AG09309 (cell line): ENCODE measurements around the gene EMP1.

Experiments used
- DNase-seq: peaks from one replicate; pipeline ENCODE4 v3.0.0-alpha.2; 2010; ENCODE audit warnings: low read depth
- H3K4me3 ChIP-seq: 2 replicates; pipeline ENCODE4 v1.5.1; 2011; ENCODE audit warnings: mild to moderate bottlenecking, low read depth, low read length, moderate library complexity; ENCODE audit not compliant: control insufficient read depth
- CTCF ChIP-seq: IDR thresholded peaks from 2 replicates; pipeline ENCODE4 v1.5.1; 2011; ENCODE audit warnings: mild to moderate bottlenecking, low read depth, low read length, inconsistent platforms; ENCODE audit not compliant: insufficient read depth, control insufficient read depth; ENCODE audit errors: missing control alignments

Gene EMP1

DNA sequence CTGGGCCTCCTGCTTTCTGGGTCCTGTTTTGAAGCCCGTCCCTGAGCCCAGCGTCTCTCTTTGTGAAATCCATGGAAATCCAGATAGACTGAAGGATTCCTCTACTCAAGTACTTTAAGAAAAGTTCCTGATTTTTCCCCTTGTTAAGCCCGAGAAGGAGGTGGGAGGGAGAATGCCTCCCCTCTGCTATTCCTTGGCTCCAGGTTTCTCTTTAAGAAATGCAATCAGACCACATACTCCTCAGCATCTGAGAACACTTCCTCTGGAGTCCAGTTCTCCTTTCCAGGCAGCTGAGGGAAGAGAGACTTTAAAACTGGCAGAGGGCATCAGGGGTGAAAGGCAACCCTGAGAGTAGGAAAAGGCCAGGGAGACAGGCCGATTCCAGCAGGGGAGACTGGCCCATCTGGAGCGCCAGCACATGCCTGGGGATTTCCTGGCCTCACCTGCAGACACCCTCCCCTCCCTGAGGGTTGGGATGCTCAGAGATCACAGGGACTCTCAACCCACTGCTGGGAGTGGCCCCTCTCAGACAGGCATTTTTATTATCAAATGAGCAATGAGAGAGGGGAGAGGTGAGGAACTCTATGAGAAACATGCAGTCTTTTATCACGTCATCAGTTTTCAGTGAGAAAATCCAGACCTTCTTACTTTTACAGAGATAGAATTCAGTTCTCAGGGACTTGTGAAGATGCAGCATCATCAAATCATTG lies 2.0 kb upstream of the EMP1 start:
- DNase-seq: no peak
- H3K4me3 ChIP-seq: no peak overlapping the region
- TF ChIP-seq CTCF: no peak

DNA sequence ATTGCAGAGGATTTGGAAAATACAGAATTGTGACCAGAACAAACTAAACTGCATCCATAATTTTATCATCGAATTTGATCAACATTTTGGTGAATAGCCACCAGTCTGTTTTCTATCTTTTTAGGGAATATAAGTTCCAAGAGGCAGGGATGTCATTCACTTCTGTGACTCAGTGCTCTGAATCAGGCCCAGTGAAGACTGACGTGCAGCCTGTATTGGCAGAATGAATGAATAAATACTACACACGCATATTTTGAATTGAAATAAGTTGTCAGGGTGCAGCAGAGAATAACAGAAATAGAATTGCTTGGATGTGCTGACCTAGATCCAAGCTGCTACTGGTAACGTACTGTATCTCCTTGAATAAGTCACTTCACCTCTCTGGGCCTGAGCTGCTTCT lies 1.3 kb upstream of the EMP1 start:
- H3K4me3 ChIP-seq: no peak overlapping the region
- no peak for TF ChIP-seq CTCF
- no peak for DNase-seq

DNA sequence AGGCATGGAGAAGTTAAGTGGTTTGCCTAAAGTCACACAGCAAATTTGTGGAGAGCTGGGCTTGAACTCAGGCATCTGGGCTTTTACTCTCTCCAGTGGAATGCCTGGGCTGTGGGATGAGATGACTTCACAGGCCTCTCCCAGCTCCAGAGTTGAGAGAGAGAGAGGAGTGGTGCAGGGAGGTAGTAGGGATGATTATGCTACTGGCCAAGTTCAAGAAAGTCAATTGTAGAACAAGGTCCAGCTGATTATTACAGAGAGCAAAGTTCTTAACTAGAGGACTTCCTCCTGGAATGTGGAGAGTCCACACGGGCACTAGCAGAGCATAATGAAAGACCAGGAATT lies 769 bp upstream of the EMP1 start:
- no peak overlapping the region for H3K4me3 ChIP-seq
- DNase-seq: no peak
- no peak for TF ChIP-seq CTCF

DNA sequence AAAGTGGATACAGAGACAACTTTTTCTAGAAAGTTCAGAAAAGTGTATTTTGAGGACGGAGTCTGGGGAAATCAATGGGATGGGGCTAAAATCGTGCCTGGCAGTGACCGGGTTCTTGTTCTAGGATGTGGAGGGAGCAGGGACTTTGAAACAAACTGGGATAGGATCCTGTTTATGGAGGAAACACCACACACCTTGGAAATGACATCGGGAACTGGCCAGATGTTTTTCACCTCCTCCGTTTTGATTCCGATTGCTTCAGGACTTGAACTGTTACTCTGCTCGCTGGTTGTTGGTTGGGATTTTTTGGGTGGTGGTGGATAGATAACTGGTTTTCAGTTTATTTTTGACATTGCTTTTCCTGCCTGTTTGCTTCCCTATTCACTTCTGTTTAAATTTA lies 506 bp downstream of the EMP1 start:
- TF ChIP-seq CTCF: no peak
- DNase-seq: no peak
- peak overlapping the region; percentile 76 for H3K4me3 ChIP-seq

GRCh38 chr12:13197526-13198143 lies 1.1 kb downstream of the EMP1 start:
- H3K4me3 ChIP-seq: peak overlapping the region; percentile 76
- no peak for TF ChIP-seq CTCF
- no peak for DNase-seq

DNA sequence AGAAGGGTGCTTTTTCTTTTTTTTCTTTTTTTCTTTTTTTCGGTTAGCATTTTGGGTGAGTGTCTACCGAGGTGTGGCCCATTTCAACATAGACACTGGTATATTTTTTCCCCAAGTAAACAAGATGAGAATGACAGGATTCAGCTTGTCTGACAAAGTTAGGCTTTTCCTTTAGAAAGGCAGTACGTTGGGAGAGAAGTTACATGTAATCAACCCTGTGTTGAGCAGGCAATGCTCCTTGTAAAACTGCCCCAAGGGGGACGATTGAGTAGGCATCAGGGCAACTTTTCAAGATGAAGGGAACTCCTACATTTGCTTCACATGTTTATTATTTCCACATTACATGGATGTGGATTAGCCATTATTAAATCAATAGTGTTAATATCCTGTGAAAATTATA lies 1.7 kb downstream of the EMP1 start:
- H3K4me3 ChIP-seq: peak overlapping the region; percentile 76
- no peak for DNase-seq
- no peak for TF ChIP-seq CTCF
